IMR-90 (cell line): ENCODE measurements around the gene UQCRFS1. TPM values are rescaled to one million over a fixed set of nuclear protein-coding genes. Genes with fewer than 3 reads are reported as not detected.

Experiments used
- ATAC-seq: fragments of 200-7000 bp; cut with Tn5 transposase; 2 replicates; pipeline ENCODE4 v1.9.1; 2020; ENCODE audit warnings: low read depth, mild to moderate bottlenecking, moderate library complexity
- Bru-seq: library from RNA; stranded (reverse); fragments of 400-500 nt; gene quantifications from one replicate; lab custom pipeline; 2021; lab: Mats Ljungman, UMichigan
- BruChase-seq, 2 experiments: library from RNA; stranded (reverse); fragments of 400-500 nt; gene quantifications; one replicate each; lab custom pipeline; 2021; lab: Mats Ljungman, UMichigan
- BruUV-seq: library from RNA; stranded (reverse); fragments of 400-500 nt; replicated peaks from 2 replicates; lab custom pipeline; 2021; lab: Mats Ljungman, UMichigan
- CTCF ChIA-PET: fragments of 300-600 bp; formaldehyde crosslinking; extraction: SDS; loops from one replicate; lab custom pipeline; 2021; ENCODE audit warnings: antibody characterized with exemption; lab: Yijun Ruan, JAX
- POLR2A ChIA-PET: fragments of 300-600 bp; sonication (Branson Sonifier 250); formaldehyde crosslinking; loops from one replicate; lab custom pipeline; 2022; ENCODE audit warnings: antibody characterized with exemption; ENCODE audit not compliant: unreplicated experiment; lab: Charles Lee
- DNase-seq: peaks from one replicate; pipeline ENCODE4 v3.0.0; 2013
- H2AFZ ChIP-seq: replicated peaks from 2 replicates; pipeline ENCODE3; 2013; ENCODE audit warnings: low read length, mild to moderate bottlenecking; ENCODE audit not compliant: poor library complexity
- H2AK5ac ChIP-seq: 2 replicates; pipeline ENCODE4 v1.6.1; 2013; ENCODE audit warnings: low read depth, low read length, inconsistent platforms
- H2AK9ac ChIP-seq: replicated peaks from 2 replicates; pipeline ENCODE3; 2013; ENCODE audit warnings: mild to moderate bottlenecking, low read depth, low read length, moderate library complexity; ENCODE audit not compliant: poor library complexity
- H2BK120ac ChIP-seq: 2 replicates; pipeline ENCODE4 v1.6.1; 2013; ENCODE audit warnings: low read depth, low read length, inconsistent platforms
- H2BK15ac ChIP-seq: 3 replicates; pipeline ENCODE4 v1.6.1; 2013; ENCODE audit warnings: low read depth, low read length, inconsistent platforms
- H2BK20ac ChIP-seq: 2 replicates; pipeline ENCODE4 v1.6.1; 2013; ENCODE audit warnings: low read depth, mild to moderate bottlenecking, inconsistent platforms, low read length, moderate library complexity
- H2BK5ac ChIP-seq: 2 replicates; pipeline ENCODE4 v1.6.1; 2013; ENCODE audit warnings: mild to moderate bottlenecking, low read depth, low read length, inconsistent platforms; ENCODE audit not compliant: poor library complexity, severe bottlenecking
- H3K14ac ChIP-seq: replicated peaks from 2 replicates; pipeline ENCODE4 v1.6.1; 2013; ENCODE audit warnings: low read depth, low read length, inconsistent platforms
- H3K18ac ChIP-seq: 2 replicates; pipeline ENCODE4 v1.6.1; 2013; ENCODE audit warnings: low read depth, low read length, control low read depth
- H3K23ac ChIP-seq: 2 replicates; pipeline ENCODE4 v1.6.1; 2013; ENCODE audit warnings: low read depth, low read length, inconsistent platforms
- H3K27ac ChIP-seq: 2 replicates; pipeline ENCODE4 v1.5.1; 2013; ENCODE audit warnings: mild to moderate bottlenecking, control low read depth, low read length; ENCODE audit not compliant: insufficient read depth
- H3K27me3 ChIP-seq: 2 replicates; pipeline ENCODE4 v1.6.1; 2013; ENCODE audit warnings: low read length; ENCODE audit not compliant: control insufficient read depth, insufficient read depth
- H3K36me3 ChIP-seq: 2 replicates; pipeline ENCODE4 v1.6.1; 2013; ENCODE audit warnings: low read length, mixed read lengths; ENCODE audit not compliant: control insufficient read depth, insufficient read depth
- H3K4ac ChIP-seq: 2 replicates; pipeline ENCODE4 v1.6.1; 2013; ENCODE audit warnings: low read depth, low read length, inconsistent platforms
- H3K4me1 ChIP-seq: 2 replicates; pipeline ENCODE4 v1.6.1; 2013; ENCODE audit warnings: low read length, mixed read lengths; ENCODE audit not compliant: control insufficient read depth, insufficient read depth
- H3K4me2 ChIP-seq: 2 replicates; pipeline ENCODE4 v1.6.1; 2013; ENCODE audit warnings: low read depth, mild to moderate bottlenecking, control low read depth, low read length, moderate library complexity
- H3K4me3 ChIP-seq: 2 replicates; pipeline ENCODE4 v1.5.1; 2013; ENCODE audit warnings: low read depth, mild to moderate bottlenecking, control low read depth, low read length, moderate library complexity; ENCODE audit not compliant: insufficient read depth
- H3K56ac ChIP-seq: 2 replicates; pipeline ENCODE4 v1.6.1; 2013; ENCODE audit warnings: low read length, inconsistent platforms; ENCODE audit not compliant: insufficient read depth; ENCODE audit errors: extremely low read depth
- H3K79me1 ChIP-seq, 2 experiments: 2 replicates each; pipeline ENCODE4 v1.6.1; 2013; ENCODE audit warnings: low read length in 2 of 2, inconsistent platforms in 1 of 2, low read depth in 1 of 2
- H3K9ac ChIP-seq: 2 replicates; pipeline ENCODE4 v1.6.1; 2013; ENCODE audit warnings: low read depth, low read length, control low read depth
- H3K9me1 ChIP-seq: 2 replicates; pipeline ENCODE4 v1.6.1; 2013; ENCODE audit warnings: low read length, inconsistent platforms; ENCODE audit not compliant: insufficient read depth
- H3K9me3 ChIP-seq: 2 replicates; pipeline ENCODE4 v1.6.1; 2013; ENCODE audit warnings: low read length; ENCODE audit not compliant: control insufficient read depth, insufficient read depth
- H4K20me1 ChIP-seq: 2 replicates; pipeline ENCODE4 v1.6.1; 2013; ENCODE audit warnings: low read length, inconsistent platforms; ENCODE audit not compliant: insufficient read depth
- H4K5ac ChIP-seq: 2 replicates; pipeline ENCODE4 v1.6.1; 2013; ENCODE audit warnings: mild to moderate bottlenecking, low read depth, low read length, control low read depth
- H4K8ac ChIP-seq, 2 experiments: 2 replicates each; pipeline ENCODE4 v1.6.1; 2013; ENCODE audit warnings: low read depth in 2 of 2, low read length in 2 of 2, control low read depth in 1 of 2, inconsistent platforms in 1 of 2
- H4K91ac ChIP-seq: 2 replicates; pipeline ENCODE4 v1.6.1; 2013; ENCODE audit warnings: low read depth, low read length, inconsistent platforms; ENCODE audit not compliant: insufficient read depth
- CEBPB ChIP-seq: IDR thresholded peaks from 2 replicates; pipeline ENCODE4 v1.6.1; 2012; ENCODE audit warnings: low read depth, low read length, improper control_type of control experiment
- FOS ChIP-seq: fragments of 150-350 bp; IDR thresholded peaks from 2 replicates; pipeline ENCODE4 v1.6.1; 2016; ENCODE audit warnings: low read depth, low read length
- MAFK ChIP-seq: IDR thresholded peaks from 2 replicates; pipeline ENCODE4 v1.6.1; 2012; ENCODE audit warnings: low read depth, low read length, improper control_type of control experiment
- MAZ ChIP-seq: IDR thresholded peaks from 2 replicates; pipeline ENCODE4 v1.6.1; 2012; ENCODE audit warnings: low read depth, mild to moderate bottlenecking, low read length, improper control_type of control experiment, moderate library complexity, borderline replicate concordance
- MXI1 ChIP-seq: IDR thresholded peaks from 2 replicates; pipeline ENCODE4 v1.6.1; 2012; ENCODE audit warnings: low read depth, mild to moderate bottlenecking, low read length, moderate library complexity, borderline replicate concordance
- POLR2A ChIP-seq: IDR thresholded peaks from 2 replicates; pipeline ENCODE4 v1.6.1; 2012; ENCODE audit warnings: mild to moderate bottlenecking, low read depth, low read length
- RAD21 ChIP-seq: IDR thresholded peaks from 2 replicates; pipeline ENCODE4 v1.6.1; 2012; ENCODE audit warnings: low read length, improper control_type of control experiment
- RCOR1 ChIP-seq: IDR thresholded peaks from 2 replicates; pipeline ENCODE4 v1.6.1; 2012; ENCODE audit warnings: mild to moderate bottlenecking, low read length, improper control_type of control experiment; ENCODE audit not compliant: insufficient replicate concordance
- RFX5 ChIP-seq: IDR thresholded peaks from 2 replicates; pipeline ENCODE4 v1.8.0; 2012; ENCODE audit warnings: low read depth, mild to moderate bottlenecking, low read length, moderate library complexity
- SMC3 ChIP-seq: fragments of 150-350 bp; IDR thresholded peaks from 2 replicates; pipeline ENCODE4 v1.6.1; 2016; ENCODE audit warnings: low read depth, mild to moderate bottlenecking, antibody characterized with exemption, low read length, moderate library complexity
- WGBS, 2 experiments: methylation state at CpG; one replicate each; pipeline versions ENCODE4 v1.1.5 to v1.1.7; 2013; ENCODE audit warnings: missing lambda C conversion rate in 2 of 2; ENCODE audit not compliant: insufficient read length in 1 of 2; ENCODE audit errors: extremely low coverage in 2 of 2; 5-methylcytosine and 5-hydroxymethylcytosine counted together
- dilution Hi-C: fragments of 300-500 bp; cut with HindIII; formaldehyde crosslinking; loops from one replicate; pipeline ENCODE4 v1.14.3; 2018; ENCODE audit warnings: low sequenced_read_pairs; ENCODE audit not compliant: unreplicated experiment
- in situ Hi-C: fragments of 300-500 bp; cut with MboI; formaldehyde crosslinking; loops from 3 replicates; pipeline ENCODE4 v1.14.3; 2019; ENCODE audit warnings: low sequenced_read_pairs, inconsistent platforms, mixed read lengths
- intact Hi-C: fragments of 100-400 bp; cut with micrococcal nuclease; formaldehyde crosslinking; loops from 2 replicates; pipeline ENCODE4 v1.10.0; 2022
- long read RNA-seq: library from polyadenylated mRNA; unstranded; transcript quantifications from one replicate; pipeline ENCODE4 v2.0.0, GENCODE V29; 2021; ENCODE audit not compliant: unreplicated experiment
- polyA plus RNA-seq, 3 experiments: library from polyadenylated mRNA; depleted of rRNA; stranded (reverse); fragments of >200 nt; gene quantifications; 2 replicates each; pipeline ENCODE4 v1.2.3, GENCODE V29; 2012; ENCODE audit warnings: low replicate concordance in 1 of 3
- total RNA-seq: library from RNA; depleted of rRNA; stranded (reverse); fragments of >200 nt; gene quantifications from 2 replicates; pipeline ENCODE4 v1.2.3, GENCODE V29; 2012; rRNA removed
- TF ChIP-seq, protein P1 (sequence below): fragments of 150-350 bp; IDR thresholded peaks from 2 replicates; pipeline ENCODE4 v1.6.1; 2016; ENCODE audit warnings: low read depth, mild to moderate bottlenecking, low read length, moderate library complexity, borderline replicate concordance
- TF ChIP-seq, protein P2 (sequence below): fragments of 150-350 bp; IDR thresholded peaks from 2 replicates; pipeline ENCODE4 v1.6.1; 2017; ENCODE audit warnings: mild to moderate bottlenecking, antibody characterized with exemption, low read length, low read depth

The UQCRFS1 gene
- total RNA-seq (37.1 and 40.0 TPM in 2 replicates), polyA plus RNA-seq (2012; rRNA removed) (42.9 and 43.8 TPM in 2 replicates), Bru-seq, nascent RNA (percentile 88 among the genes with signal in this experiment), BruChase-seq, experiment 1, labeled RNA remaining after a 6-hour chase (percentile 67 among the genes with signal in this experiment), BruChase-seq, experiment 2, labeled RNA remaining after a 2-hour chase (percentile 61 among the genes with signal in this experiment)
- 23.7 and 35.7 TPM in 2 replicates for polyA plus RNA-seq (2012; cell fraction: cytosol; rRNA removed)
- 6.4 and 16.5 TPM in 2 replicates for polyA plus RNA-seq (2012; cell fraction: nucleus; rRNA removed; ENCODE audit: low replicate concordance)
- long read RNA-seq, transcript UQCRFS1-201 (2 exons, 3,475 nt), result major isoform, 142 of 143 reads
- long read RNA-seq, partial matches to known transcripts, result 0 of 143 reads
- long read RNA-seq, other reads (novel, unspliced or antisense), result 1 of 143 reads

DNA sequence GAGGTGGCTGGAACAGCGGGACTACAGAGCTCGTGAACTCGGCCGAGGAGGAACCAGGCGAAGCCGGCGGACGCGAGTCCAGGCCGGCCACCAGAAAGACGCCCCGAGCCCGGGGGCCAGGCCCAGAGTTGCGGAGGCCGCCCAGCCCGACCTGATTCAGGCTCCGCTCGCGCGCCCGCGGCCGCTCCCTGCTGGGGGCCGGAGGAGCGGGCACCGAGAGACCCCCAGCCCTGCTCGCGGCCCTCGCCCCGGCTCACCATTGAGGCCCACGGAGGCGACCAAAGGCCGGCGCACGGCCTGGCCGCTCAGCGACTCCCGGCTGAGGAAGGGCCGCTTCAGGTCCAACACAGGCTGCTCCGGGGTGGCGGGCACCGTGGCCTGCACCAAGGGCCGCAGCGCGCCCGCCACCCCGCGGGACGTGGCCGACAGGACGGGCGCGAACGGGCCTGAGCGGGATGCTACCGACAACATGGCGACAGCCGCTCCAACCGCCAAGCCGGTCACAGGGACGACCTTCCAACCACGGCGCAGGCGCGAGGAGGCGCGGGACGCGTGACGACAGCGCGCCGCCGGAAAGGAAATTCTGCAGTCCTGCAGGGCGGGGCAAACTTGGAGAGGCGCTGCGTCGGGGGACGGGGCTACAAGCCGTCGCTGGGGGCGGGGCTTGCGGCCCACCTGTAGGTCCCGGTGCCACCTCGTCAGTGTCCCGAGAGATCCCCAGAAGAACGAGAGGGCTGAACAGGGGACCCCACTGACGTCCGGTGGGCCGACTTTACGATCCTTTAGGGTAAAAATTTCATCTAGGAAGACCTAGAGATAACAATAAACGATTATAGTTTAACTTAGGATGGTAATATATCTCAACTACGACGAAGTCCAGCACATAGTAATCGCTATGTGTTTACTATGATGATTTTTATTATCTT is at the start of gene UQCRFS1:
Gene UQCRFS1 (minus strand): TSS at position 504 of the 926 bp plus-strand sequence. CDS start 33 bp downstream, at position 471.
- peak within 1 kb of the TSS; percentile 100 for H3K4me3 ChIP-seq
- H4K8ac ChIP-seq, result peak within 1 kb of the TSS; percentile 88 to 89
- ChIA-PET POLR2A (no interaction called here), CTCF (no interaction called here)
- no peak within 1 kb of the TSS; the same call in 1 of the 2 replicates for H4K91ac ChIP-seq
- peak within 1 kb of the TSS; percentile 99 for H2AFZ ChIP-seq
- intact Hi-C loops, result loop anchor here (5.0 kb wide), 1 partner anchor 394 kb away; the partner anchor contains the start of gene POP4
- DNase-seq (peak; percentile 89), ATAC-seq (peak; percentile 99)
- H2BK15ac ChIP-seq, result no peak within 1 kb of the TSS
- H3K27me3 ChIP-seq, result peaks cover 3% of the 10 kb centered on the region
- peaks cover 20% of the 10 kb centered on the region for H4K20me1 ChIP-seq
- 0 out of 2 replicates have a peak within 1 kb of the TSS, but pooled peaks have one; percentile 36 for H3K18ac ChIP-seq
- H2AK5ac ChIP-seq, result no peak within 1 kb of the TSS
- BruUV-seq, result no TSS peak
- no peaks in the 10 kb centered on the region for H3K36me3 ChIP-seq
- peak within 1 kb of the TSS; percentile 85 for H3K27ac ChIP-seq
- H3K14ac ChIP-seq, result peak within 1 kb of the TSS; percentile 28
- peak within 1 kb of the TSS; percentile 74; the same call in 1 of the 2 replicates for H3K4ac ChIP-seq
- H2BK20ac ChIP-seq, result no peak within 1 kb of the TSS
- dilution Hi-C loops, result no loop called here
- peak within 1 kb of the TSS; percentile 32 for H2BK5ac ChIP-seq
- peak within 1 kb of the TSS; percentile 72 for H3K23ac ChIP-seq
- H2AK9ac ChIP-seq, result peak within 1 kb of the TSS; percentile 86
- H3K79me1 ChIP-seq, result 0 out of 4 replicates have a peak, but pooled peaks cover 3 to 6% of the 10 kb centered on the region in 2 experiments
- H4K5ac ChIP-seq, result peak within 1 kb of the TSS; percentile 90
- H2BK120ac ChIP-seq, result no peak within 1 kb of the TSS; the same call in 1 of the 2 replicates
- H3K9ac ChIP-seq, result peak within 1 kb of the TSS; percentile 99
- 0% methylated on average over 15 of the region's 95 CpGs; no CpG with 5 or more reads in 1 of the 2 experiments for WGBS, 2 experiments
- no peaks in the 10 kb centered on the region for H3K9me1 ChIP-seq
- H3K4me1 ChIP-seq, result peaks cover 2% of the 10 kb centered on the region; the same call in 1 of the 2 replicates
- H3K56ac ChIP-seq, result peak within 1 kb of the TSS; percentile 88; the same call in 1 of the 2 replicates
- H3K4me2 ChIP-seq, result peak within 1 kb of the TSS; percentile 100
- TF ChIP-seq MAZ (peak; percentile 94), RAD21 (no peak), SMC3 (no peak), POLR2A (peak; percentile 64), MAFK (no peak), MXI1 (peak; percentile 26; the same call in 1 of the 2 replicates), CEBPB (0 out of 2 replicates have a peak, but pooled peaks have one; percentile 10), RCOR1 (no peak), RFX5 (no peak), FOS (no peak)
- TF ChIP-seq, protein P1, sequence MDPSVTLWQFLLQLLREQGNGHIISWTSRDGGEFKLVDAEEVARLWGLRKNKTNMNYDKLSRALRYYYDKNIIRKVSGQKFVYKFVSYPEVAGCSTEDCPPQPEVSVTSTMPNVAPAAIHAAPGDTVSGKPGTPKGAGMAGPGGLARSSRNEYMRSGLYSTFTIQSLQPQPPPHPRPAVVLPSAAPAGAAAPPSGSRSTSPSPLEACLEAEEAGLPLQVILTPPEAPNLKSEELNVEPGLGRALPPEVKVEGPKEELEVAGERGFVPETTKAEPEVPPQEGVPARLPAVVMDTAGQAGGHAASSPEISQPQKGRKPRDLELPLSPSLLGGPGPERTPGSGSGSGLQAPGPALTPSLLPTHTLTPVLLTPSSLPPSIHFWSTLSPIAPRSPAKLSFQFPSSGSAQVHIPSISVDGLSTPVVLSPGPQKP, result no peak
- TF ChIP-seq, protein P2, sequence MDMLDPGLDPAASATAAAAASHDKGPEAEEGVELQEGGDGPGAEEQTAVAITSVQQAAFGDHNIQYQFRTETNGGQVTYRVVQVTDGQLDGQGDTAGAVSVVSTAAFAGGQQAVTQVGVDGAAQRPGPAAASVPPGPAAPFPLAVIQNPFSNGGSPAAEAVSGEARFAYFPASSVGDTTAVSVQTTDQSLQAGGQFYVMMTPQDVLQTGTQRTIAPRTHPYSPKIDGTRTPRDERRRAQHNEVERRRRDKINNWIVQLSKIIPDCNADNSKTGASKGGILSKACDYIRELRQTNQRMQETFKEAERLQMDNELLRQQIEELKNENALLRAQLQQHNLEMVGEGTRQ, result peak; percentile 74
- H3K9me3 ChIP-seq, result no peaks in the 10 kb centered on the region
- in situ Hi-C loops, result no loop called here
